Kasumi-1 (cell line): ENCODE measurements around the gene JAK2.

ENCODE experiments used
- DNase-seq, 2 experiments: peaks; one replicate each; lab custom pipeline; 2025; lab: John Stamatoyannopoulos, UW

The JAK2 gene

DNA sequence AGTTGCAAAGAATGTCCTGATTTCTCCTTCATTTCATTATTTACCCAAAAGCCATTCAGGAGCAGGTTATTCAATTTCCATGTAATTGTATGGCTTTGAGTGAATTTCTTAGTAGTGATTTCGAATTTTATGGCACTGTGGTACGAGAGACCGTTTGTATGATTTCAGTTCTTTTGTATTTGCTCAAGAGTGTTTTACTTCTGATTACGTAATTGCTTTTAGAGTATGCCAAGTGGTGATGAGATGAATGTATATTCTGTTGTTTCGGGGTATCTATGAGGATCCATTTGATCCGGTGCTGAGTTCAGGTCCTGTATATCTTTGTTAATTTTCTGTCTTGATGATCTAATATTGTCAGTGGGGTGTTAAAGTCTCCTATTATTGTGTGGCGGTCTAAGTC, 159.1 kb downstream of the JAK2 start:
- DNase-seq = no peak

DNA sequence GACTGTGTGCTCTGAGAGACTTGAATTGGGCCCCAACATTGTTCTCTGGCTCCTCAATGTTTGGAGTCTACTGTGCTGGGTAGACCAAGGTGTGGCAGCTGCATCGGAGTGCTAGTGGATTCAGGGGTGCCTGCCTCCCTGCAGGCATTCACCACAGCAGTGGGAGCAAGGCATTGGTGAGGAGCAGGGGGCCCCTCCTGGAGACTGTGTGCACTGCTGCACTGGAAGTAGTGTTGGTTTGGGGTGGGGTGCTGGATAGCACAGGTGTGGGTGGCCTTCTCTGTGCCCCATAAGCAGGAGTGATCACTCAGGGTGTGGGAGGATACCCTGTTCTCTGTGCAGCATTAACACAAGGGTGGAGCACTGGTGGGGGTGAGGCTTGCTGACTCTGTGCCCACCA, 161.2 kb downstream of the JAK2 start:
- DNase-seq = no peak
